Keratinocyte (primary cell): Measurements from ENCODE around the gene LILRB2. TPM values are rescaled to one million over a fixed set of nuclear protein-coding genes. Genes with fewer than 3 reads are reported as not detected.

Experiments
- DNase-seq: peaks from one replicate; pipeline ENCODE4 v3.0.0-alpha.2; 2011; ENCODE audit warnings: low read depth, missing footprints, low spot score
- FAIRE-seq: peaks from 2 replicates; lab custom pipeline; 2011; peaks lifted over from hg19 to GRCh38; lab: Jason Lieb, UNC
- H2AFZ ChIP-seq: 2 replicates; pipeline ENCODE4 v1.6.0; 2012; ENCODE audit warnings: low read length, control low read depth, inconsistent platforms; ENCODE audit not compliant: control insufficient read depth
- H3K27ac ChIP-seq: 2 replicates; pipeline ENCODE4 v1.5.1; 2011; ENCODE audit warnings: low read length; ENCODE audit not compliant: control insufficient read depth, insufficient read depth
- H3K27me3 ChIP-seq: 3 replicates; pipeline ENCODE4 v1.6.0; 2011; ENCODE audit warnings: low read length; ENCODE audit not compliant: control insufficient read depth, insufficient read depth; ENCODE audit errors: extremely low read depth
- H3K36me3 ChIP-seq, 2 experiments: 2 replicates in 1 of 2; 3 replicates in 1 of 2; pipeline ENCODE4 v1.5.1; 2011; ENCODE audit warnings: low read length in 2 of 2, mild to moderate bottlenecking in 1 of 2; ENCODE audit not compliant: control insufficient read depth in 2 of 2, insufficient read depth in 2 of 2; ENCODE audit errors: extremely low read depth in 1 of 2
- H3K4me1 ChIP-seq: 3 replicates; pipeline ENCODE4 v1.5.1; 2011; ENCODE audit warnings: low read length; ENCODE audit not compliant: control insufficient read depth, insufficient read depth; ENCODE audit errors: extremely low read depth
- H3K4me2 ChIP-seq: 3 replicates; pipeline ENCODE4 v1.6.0; 2011; ENCODE audit warnings: low read depth, low read length; ENCODE audit not compliant: control insufficient read depth, insufficient read depth; ENCODE audit errors: extremely low read depth
- H3K4me3 ChIP-seq, 3 experiments: fragments of 200-600 bp in 1 of 3; sonication (generic) in 1 of 3; 2 replicates in 2 of 3; 3 replicates in 1 of 3; pipeline ENCODE4 v1.5.1; 2011 to 2016; ENCODE audit warnings: low read length in 3 of 3, mild to moderate bottlenecking in 3 of 3, control low read depth in 2 of 3, inconsistent platforms in 1 of 3, low read depth in 1 of 3, mixed read lengths in 1 of 3, mixed run types in 1 of 3, moderate library complexity in 1 of 3; ENCODE audit not compliant: control insufficient read depth in 2 of 3, insufficient read depth in 2 of 3; ENCODE audit errors: extremely low read depth in 1 of 3
- H3K79me2 ChIP-seq: 2 replicates; pipeline ENCODE4 v1.6.0; 2012; ENCODE audit warnings: low read length; ENCODE audit not compliant: control insufficient read depth, insufficient read depth
- H3K9ac ChIP-seq: 3 replicates; pipeline ENCODE4 v1.6.0; 2011; ENCODE audit warnings: low read length; ENCODE audit not compliant: control insufficient read depth, insufficient read depth; ENCODE audit errors: extremely low read depth
- H3K9me1 ChIP-seq: 3 replicates; pipeline ENCODE4 v1.6.0; 2011; ENCODE audit warnings: low read length; ENCODE audit not compliant: control insufficient read depth, insufficient read depth; ENCODE audit errors: extremely low read depth
- H3K9me3 ChIP-seq: 2 replicates; pipeline ENCODE4 v1.5.1; 2012; ENCODE audit warnings: low read depth, low read length; ENCODE audit not compliant: control insufficient read depth
- H4K20me1 ChIP-seq: 3 replicates; pipeline ENCODE4 v1.6.0; 2011; ENCODE audit warnings: low read length; ENCODE audit not compliant: control insufficient read depth, insufficient read depth; ENCODE audit errors: extremely low read depth
- CTCF ChIP-seq, 3 experiments: IDR thresholded peaks in 1 of 3; conservative IDR thresholded peaks in 1 of 3; optimal IDR thresholded peaks in 1 of 3; 2 replicates in 2 of 3; 3 replicates in 1 of 3; pipeline versions ENCODE3 to v1.5.1; 2011; ENCODE audit warnings: low read length in 3 of 3, mild to moderate bottlenecking in 3 of 3, moderate library complexity in 2 of 3, control low read depth in 1 of 3, inconsistent platforms in 1 of 3; ENCODE audit not compliant: insufficient read depth in 2 of 3; ENCODE audit errors: extremely low read depth in 1 of 3
- EZH2 ChIP-seq: IDR thresholded peaks from one replicate; pipeline ENCODE4 v1.6.1; 2012; ENCODE audit warnings: inconsistent platforms, mild to moderate bottlenecking, low read length, moderate library complexity
- dilution Hi-C: fragments of 300-500 bp; cut with MboI; formaldehyde crosslinking; loops from one replicate; pipeline ENCODE4 v1.7.0; 2020; ENCODE audit warnings: low sequenced_read_pairs; ENCODE audit not compliant: extremely low pct_ligation_motif_present
- polyA plus RNA-seq, 5 experiments: library from polyadenylated mRNA; depleted of rRNA in 3 of 5; stranded (reverse) in 3 of 5; stranded (forward) in 1 of 5; unstranded in 1 of 5; fragments of >200 nt; gene quantifications; 1 replicate in 1 of 5; 2 replicates in 3 of 5; 3 replicates in 1 of 5; pipeline versions ENCODE4 v1.2.1 to v1.2.3, GENCODE V29; 2011 to 2012; ENCODE audit warnings: missing spikeins in 2 of 5, low read depth in 1 of 5, low replicate concordance in 1 of 5

LILRB2 gene
- polyA plus RNA-seq, 1 donor (not counting 4 experiments of a cell fraction or from before 2014, with no cell fraction given), result not detected

GRCh38 chr19:54252845-54253244 lies 28.1 kb downstream of the LILRB2 start:
- H3K4me2 ChIP-seq, result no peak overlapping the region
- no peaks in the 10 kb centered on the region for H3K79me2 ChIP-seq
- no peak for DNase-seq
- no peak overlapping the region for H2AFZ ChIP-seq
- TF ChIP-seq EZH2 (no peak), CTCF (optimal IDR thresholded peaks at IDR 0.05 in 1 of 3, IDR thresholded peaks at IDR 0.05 in 1 of 3, conservative IDR thresholded peaks at IDR 0.05 in 1 of 3; ENCODE audit: extremely low read depth in 1 of 3, insufficient read depth in 2 of 3, low read length in 3 of 3) (no peak)
- no peaks in the 10 kb centered on the region for H3K4me1 ChIP-seq
- peaks cover 17% of the 10 kb centered on the region for H3K27me3 ChIP-seq
- H4K20me1 ChIP-seq, result no peaks in the 10 kb centered on the region
- dilution Hi-C loops, result no loop called here
- no peak overlapping the region for H3K4me3 ChIP-seq
- H3K36me3 ChIP-seq, result no peaks in the 10 kb centered on the region
- no peak overlapping the region for H3K9ac ChIP-seq
- H3K9me1 ChIP-seq, result no peaks in the 10 kb centered on the region
- no peaks in the 10 kb centered on the region for H3K9me3 ChIP-seq
- FAIRE-seq, result no peak
- H3K27ac ChIP-seq, result no peak overlapping the region

GRCh38 chr19:54252243-54252642 lies 28.7 kb downstream of the LILRB2 start:
- H2AFZ ChIP-seq, result no peak overlapping the region
- H3K27ac ChIP-seq, result no peak overlapping the region
- TF ChIP-seq CTCF (optimal IDR thresholded peaks at IDR 0.05 in 1 of 3, IDR thresholded peaks at IDR 0.05 in 1 of 3, conservative IDR thresholded peaks at IDR 0.05 in 1 of 3; ENCODE audit: extremely low read depth in 1 of 3, insufficient read depth in 2 of 3, low read length in 3 of 3) (no peak), EZH2 (no peak)
- no peak overlapping the region for H3K4me2 ChIP-seq
- H3K4me1 ChIP-seq, result no peaks in the 10 kb centered on the region
- no peaks in the 10 kb centered on the region for H3K9me1 ChIP-seq
- H3K9ac ChIP-seq, result no peak overlapping the region
- H3K4me3 ChIP-seq, result no peak overlapping the region
- FAIRE-seq (no peak), DNase-seq (no peak)
- no peaks in the 10 kb centered on the region for H3K9me3 ChIP-seq
- H3K79me2 ChIP-seq, result no peaks in the 10 kb centered on the region
- peaks cover 17% of the 10 kb centered on the region for H3K27me3 ChIP-seq
- dilution Hi-C loops, result no loop called here
- no peaks in the 10 kb centered on the region for H3K36me3 ChIP-seq
- no peaks in the 10 kb centered on the region for H4K20me1 ChIP-seq
